H1 (cell line): ENCODE measurements around the gene MFAP3. TPM values are rescaled to one million over a fixed set of nuclear protein-coding genes. Genes with fewer than 3 reads are reported as not detected.

Experiments used
- CEBPB ChIP-seq: IDR thresholded peaks from 2 replicates; pipeline ENCODE4 v1.6.1; 2012; ENCODE audit warnings: low read depth, low read length
- PHF8 ChIP-seq: fragments of 200-600 bp; sonication (generic); conservative IDR thresholded peaks from 2 replicates; pipeline ENCODE4 v1.7.1; 2012; ENCODE audit warnings: low read depth, mild to moderate bottlenecking, inconsistent platforms, low read length, moderate library complexity
- RAD21 ChIP-seq, 2 experiments: IDR thresholded peaks in 1 of 2; conservative IDR thresholded peaks in 1 of 2; 2 replicates each; pipeline ENCODE4 v1.6.1; 2011; ENCODE audit warnings: low read depth in 2 of 2, low read length in 2 of 2, improper control_type of control experiment in 1 of 2, inconsistent platforms in 1 of 2, mild to moderate bottlenecking in 1 of 2, moderate library complexity in 1 of 2
- RFX5 ChIP-seq: IDR thresholded peaks from 2 replicates; pipeline ENCODE4 v1.6.1; 2011; ENCODE audit warnings: low read depth, low read length, improper control_type of control experiment, borderline replicate concordance
- SRF ChIP-seq: IDR thresholded peaks from 2 replicates; pipeline ENCODE4 v1.6.1; 2011; ENCODE audit warnings: mild to moderate bottlenecking, low read depth, low read length, moderate library complexity
- SUZ12 ChIP-seq: fragments of 200-600 bp; sonication (generic); IDR thresholded peaks from 2 replicates; pipeline ENCODE4 v1.6.1; 2012; ENCODE audit warnings: mild to moderate bottlenecking, inconsistent platforms, low read length, moderate library complexity, mixed read lengths
- YY1 ChIP-seq: IDR thresholded peaks from 2 replicates; pipeline ENCODE4 v1.6.1; 2011; ENCODE audit warnings: low read depth, mild to moderate bottlenecking, low read length
- polyA plus RNA-seq, 7 experiments: library from polyadenylated mRNA; depleted of rRNA in 3 of 7; stranded (reverse) in 5 of 7; unstranded in 2 of 7; fragments of >200 nt in 5 of 7; fragments of 200-250 nt in 2 of 7; gene quantifications; 1 replicate in 5 of 7; 2 replicates in 1 of 7; 4 replicates in 1 of 7; pipeline versions ENCODE4 v1.2.1 to v1.2.3, GENCODE V29; 2011 to 2013; ENCODE audit warnings: missing spikeins in 2 of 7, mixed read lengths in 2 of 7
- total RNA-seq: library from RNA; stranded (reverse); fragmentation: NEBNext Ultra II Directional; extraction: Animal tissue kit (Norgen Biotek cat#: 25700); gene quantifications from 2 replicates; pipeline ENCODE4 v1.2.1, GENCODE V29; 2021

The MFAP3 gene
- total and polyA plus RNA-seq, 2 of the 8 experiments (the other 6 are each of a cell fraction or from before 2014, with no cell fraction given): 13.7 to 27.0 TPM

DNA sequence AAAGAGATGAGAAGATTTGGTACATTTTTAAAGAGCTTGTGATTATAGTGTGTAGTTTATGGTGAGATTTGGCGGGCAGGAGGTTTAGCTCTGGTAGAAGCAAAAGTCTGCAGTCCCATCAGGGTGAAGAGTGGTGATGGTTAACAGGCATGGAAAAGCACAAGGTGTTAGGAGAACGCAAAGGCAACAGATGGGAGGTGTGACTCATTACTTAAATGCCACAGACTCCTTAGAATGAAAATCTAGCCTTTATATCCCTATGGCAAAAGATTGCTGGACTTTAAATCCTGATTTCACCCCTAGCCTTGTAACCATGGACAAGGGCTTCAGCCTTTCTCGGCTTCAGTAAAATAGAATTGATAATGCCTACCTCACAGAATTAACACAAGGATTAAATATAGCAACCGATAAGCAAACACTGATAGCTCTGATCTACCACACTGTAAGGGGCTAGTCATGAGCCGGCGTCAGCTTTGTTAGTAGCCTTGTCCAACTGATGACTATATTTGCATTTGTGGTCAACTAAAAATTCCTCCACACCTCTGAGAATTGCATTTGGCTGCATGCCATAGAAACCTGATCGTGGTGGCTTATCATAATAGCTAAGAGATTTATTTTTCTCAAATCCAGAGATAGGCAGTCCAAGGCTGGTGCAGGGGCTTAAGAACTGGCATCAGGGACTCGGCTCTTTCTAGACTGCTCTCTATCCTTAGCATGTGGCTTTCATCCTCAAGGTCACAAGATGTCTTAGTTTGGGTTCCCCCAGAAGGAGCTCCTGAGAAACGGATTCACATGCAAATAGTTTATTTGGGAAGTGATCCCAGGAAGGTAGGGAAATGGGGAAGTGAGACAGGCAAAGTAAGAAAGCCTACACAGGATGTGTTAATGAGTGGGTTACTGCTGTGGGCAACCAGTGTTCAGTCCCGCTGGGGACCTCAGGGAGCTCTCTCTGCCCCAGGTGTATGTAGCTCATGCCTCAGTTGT is 19.6 kb downstream of the MFAP3 start (continued):
- TF ChIP-seq PHF8: no peak
- no peak for TF ChIP-seq SUZ12
- TF ChIP-seq RFX5: no peak
- no peak for TF ChIP-seq SRF
- no peak for TF ChIP-seq RAD21 (IDR thresholded peaks at IDR 0.05 in 1 of 2, conservative IDR thresholded peaks at IDR 0.05 in 1 of 2; ENCODE audit: low read depth in 2 of 2, low read length in 2 of 2)
- TF ChIP-seq CEBPB: no peak
- TF ChIP-seq YY1: no peak
- TF ChIP-seq, all 59 proteins: peak for 0
